Measurements from ENCODE around the gene AMOTL2.

Gene AMOTL2

DNA sequence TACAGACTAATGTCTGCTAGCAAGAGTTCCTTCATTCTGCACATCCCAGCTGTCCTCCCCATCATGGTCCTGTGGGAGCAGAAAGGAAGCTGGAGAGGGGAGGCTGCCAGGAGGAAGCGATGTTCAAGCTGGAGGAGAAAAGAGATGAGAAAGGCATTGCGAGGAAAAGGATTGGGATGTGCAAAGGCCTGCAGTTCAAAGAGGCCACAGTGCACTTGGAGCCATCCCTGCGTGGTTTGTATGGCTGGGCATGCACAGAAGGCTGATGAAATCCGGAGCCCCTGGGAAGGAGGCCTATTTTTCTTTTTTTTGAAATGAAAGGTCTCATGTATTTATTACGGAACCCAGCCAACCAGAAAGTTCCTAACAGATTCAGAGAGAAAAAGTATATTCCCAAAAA, 22.8 kb downstream of the AMOTL2 start:
- Histone ChIP-seq H3K4me3 (replicated peaks; ENCODE audit: insufficient read depth, low read length) (no peak overlapping the region), H3K27me3 (ENCODE audit: insufficient read depth, poor library complexity, severe bottlenecking) (peaks cover 3% of the 10 kb centered on the region), H3K27ac (replicated peaks) (no peak overlapping the region)
- DNase-seq (ENCODE audit: low read depth in 1 of 2, low spot score in 1 of 2): no peak
- TF ChIP-seq, protein P1, sequence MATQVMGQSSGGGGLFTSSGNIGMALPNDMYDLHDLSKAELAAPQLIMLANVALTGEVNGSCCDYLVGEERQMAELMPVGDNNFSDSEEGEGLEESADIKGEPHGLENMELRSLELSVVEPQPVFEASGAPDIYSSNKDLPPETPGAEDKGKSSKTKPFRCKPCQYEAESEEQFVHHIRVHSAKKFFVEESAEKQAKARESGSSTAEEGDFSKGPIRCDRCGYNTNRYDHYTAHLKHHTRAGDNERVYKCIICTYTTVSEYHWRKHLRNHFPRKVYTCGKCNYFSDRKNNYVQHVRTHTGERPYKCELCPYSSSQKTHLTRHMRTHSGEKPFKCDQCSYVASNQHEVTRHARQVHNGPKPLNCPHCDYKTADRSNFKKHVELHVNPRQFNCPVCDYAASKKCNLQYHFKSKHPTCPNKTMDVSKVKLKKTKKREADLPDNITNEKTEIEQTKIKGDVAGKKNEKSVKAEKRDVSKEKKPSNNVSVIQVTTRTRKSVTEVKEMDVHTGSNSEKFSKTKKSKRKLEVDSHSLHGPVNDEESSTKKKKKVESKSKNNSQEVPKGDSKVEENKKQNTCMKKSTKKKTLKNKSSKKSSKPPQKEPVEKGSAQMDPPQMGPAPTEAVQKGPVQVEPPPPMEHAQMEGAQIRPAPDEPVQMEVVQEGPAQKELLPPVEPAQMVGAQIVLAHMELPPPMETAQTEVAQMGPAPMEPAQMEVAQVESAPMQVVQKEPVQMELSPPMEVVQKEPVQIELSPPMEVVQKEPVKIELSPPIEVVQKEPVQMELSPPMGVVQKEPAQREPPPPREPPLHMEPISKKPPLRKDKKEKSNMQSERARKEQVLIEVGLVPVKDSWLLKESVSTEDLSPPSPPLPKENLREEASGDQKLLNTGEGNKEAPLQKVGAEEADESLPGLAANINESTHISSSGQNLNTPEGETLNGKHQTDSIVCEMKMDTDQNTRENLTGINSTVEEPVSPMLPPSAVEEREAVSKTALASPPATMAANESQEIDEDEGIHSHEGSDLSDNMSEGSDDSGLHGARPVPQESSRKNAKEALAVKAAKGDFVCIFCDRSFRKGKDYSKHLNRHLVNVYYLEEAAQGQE (IDR thresholded peaks at IDR 0.05; ENCODE audit: insufficient replicate concordance, low read depth): no peak
- TF ChIP-seq GABPA (IDR thresholded peaks at IDR 0.05; ENCODE audit: low read depth): no peak
- TF ChIP-seq SPI1 (IDR thresholded peaks at IDR 0.05; ENCODE audit: borderline replicate concordance, low read depth): no peak
- TF ChIP-seq, protein P2, sequence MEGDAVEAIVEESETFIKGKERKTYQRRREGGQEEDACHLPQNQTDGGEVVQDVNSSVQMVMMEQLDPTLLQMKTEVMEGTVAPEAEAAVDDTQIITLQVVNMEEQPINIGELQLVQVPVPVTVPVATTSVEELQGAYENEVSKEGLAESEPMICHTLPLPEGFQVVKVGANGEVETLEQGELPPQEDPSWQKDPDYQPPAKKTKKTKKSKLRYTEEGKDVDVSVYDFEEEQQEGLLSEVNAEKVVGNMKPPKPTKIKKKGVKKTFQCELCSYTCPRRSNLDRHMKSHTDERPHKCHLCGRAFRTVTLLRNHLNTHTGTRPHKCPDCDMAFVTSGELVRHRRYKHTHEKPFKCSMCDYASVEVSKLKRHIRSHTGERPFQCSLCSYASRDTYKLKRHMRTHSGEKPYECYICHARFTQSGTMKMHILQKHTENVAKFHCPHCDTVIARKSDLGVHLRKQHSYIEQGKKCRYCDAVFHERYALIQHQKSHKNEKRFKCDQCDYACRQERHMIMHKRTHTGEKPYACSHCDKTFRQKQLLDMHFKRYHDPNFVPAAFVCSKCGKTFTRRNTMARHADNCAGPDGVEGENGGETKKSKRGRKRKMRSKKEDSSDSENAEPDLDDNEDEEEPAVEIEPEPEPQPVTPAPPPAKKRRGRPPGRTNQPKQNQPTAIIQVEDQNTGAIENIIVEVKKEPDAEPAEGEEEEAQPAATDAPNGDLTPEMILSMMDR (IDR thresholded peaks at IDR 0.05; ENCODE audit: insufficient read depth, low read length): no peak
- TF ChIP-seq POLR2AphosphoS5 (IDR thresholded peaks at IDR 0.05; ENCODE audit: low read depth): no peak

- Histone ChIP-seq H3K4me3 (replicated peaks; ENCODE audit: insufficient read depth, low read length) (no peak overlapping the region), H3K27me3 (ENCODE audit: insufficient read depth, poor library complexity, severe bottlenecking) (no peaks in the 10 kb centered on the region), H3K27ac (replicated peaks) (no peak overlapping the region)
- TF ChIP-seq POLR2AphosphoS5 (IDR thresholded peaks at IDR 0.05; ENCODE audit: low read depth) (no peak), GABPA (IDR thresholded peaks at IDR 0.05; ENCODE audit: low read depth) (no peak), SPI1 (IDR thresholded peaks at IDR 0.05; ENCODE audit: borderline replicate concordance, low read depth) (no peak)
- TF ChIP-seq, protein P1 (IDR thresholded peaks at IDR 0.05; ENCODE audit: insufficient replicate concordance, low read depth): no peak
- TF ChIP-seq, protein P2 (IDR thresholded peaks at IDR 0.05; ENCODE audit: insufficient read depth, low read length): no peak
- DNase-seq (ENCODE audit: low read depth in 1 of 2, low spot score in 1 of 2): no peak
Measured at GRCh38 chr3:134350861-134351311, 23.4 kb downstream of the AMOTL2 start.

DNA sequence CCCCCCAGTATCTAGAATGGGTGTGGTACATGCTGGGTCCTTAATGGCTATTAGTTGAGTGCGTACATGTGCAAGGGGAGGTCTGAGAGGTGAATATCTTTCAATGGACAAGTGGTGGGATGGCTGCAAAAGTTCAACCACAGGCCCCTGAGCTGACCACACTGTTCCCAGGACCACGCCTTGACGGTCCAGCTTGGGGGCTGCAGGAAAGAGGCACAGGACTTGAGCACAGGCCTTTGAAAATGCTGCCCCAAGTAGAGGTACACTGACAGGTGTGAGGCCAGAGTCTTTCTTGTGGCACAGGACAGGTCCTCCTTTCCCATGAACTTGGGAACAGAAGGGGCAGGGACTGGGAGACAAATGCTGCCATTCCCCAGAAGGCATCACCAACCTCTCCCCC, 24.0 kb downstream of the AMOTL2 start:
- no peak for DNase-seq (ENCODE audit: low read depth in 1 of 2, low spot score in 1 of 2)
- no peak overlapping the region for H3K27ac ChIP-seq (replicated peaks)
- TF ChIP-seq GABPA (IDR thresholded peaks at IDR 0.05; ENCODE audit: low read depth): no peak
- TF ChIP-seq, protein P2 (IDR thresholded peaks at IDR 0.05; ENCODE audit: insufficient read depth, low read length): no peak
- TF ChIP-seq, protein P1 (IDR thresholded peaks at IDR 0.05; ENCODE audit: insufficient replicate concordance, low read depth): no peak
- no peak for TF ChIP-seq POLR2AphosphoS5 (IDR thresholded peaks at IDR 0.05; ENCODE audit: low read depth)
- TF ChIP-seq SPI1 (IDR thresholded peaks at IDR 0.05; ENCODE audit: borderline replicate concordance, low read depth): no peak
- no peaks in the 10 kb centered on the region for H3K27me3 ChIP-seq (ENCODE audit: insufficient read depth, poor library complexity, severe bottlenecking)
- H3K4me3 ChIP-seq (replicated peaks; ENCODE audit: insufficient read depth, low read length): no peak overlapping the region

All from HL-60 (cell line).